GM19023 (cell line): ENCODE data around the gene RILPL1.
"Not testable (repeated sequence)": the region's sequence is repeated elsewhere in the genome, so short reads cannot be mapped to it uniquely, and the experiment has no call there.

Source experiments
- ATAC-seq: cut with Tn5 transposase; IDR thresholded peaks from one replicate; pipeline ENCODE4 v1.9.1; 2021; ENCODE audit warnings: mild to moderate bottlenecking, moderate library complexity; ENCODE audit not compliant: unreplicated experiment

The RILPL1 gene

GRCh38 chr12:123533672-123534643, at the start of gene RILPL1:
Gene RILPL1, minus strand, starts transcription at chr12:123533719. Its CDS starts 237 bp downstream, at chr12:123533482.
- ATAC-seq = peak; percentile 48

- no peak for ATAC-seq
Observed at GRCh38 chr12:123580772-123581171, 47.3 kb upstream of the RILPL1 start.

GRCh38 chr12:123578829-123579228, 45.3 kb upstream of the RILPL1 start:
- not testable (repeated sequence) for ATAC-seq

GRCh38 chr12:123578243-123578642, 44.7 kb upstream of the RILPL1 start:
- no peak for ATAC-seq

GRCh38 chr12:123576611-123577010, 43.1 kb upstream of the RILPL1 start:
- ATAC-seq = no peak

GRCh38 chr12:123573870-123574269, 40.4 kb upstream of the RILPL1 start:
- no peak for ATAC-seq

GRCh38 chr12:123572391-123572790, 38.9 kb upstream of the RILPL1 start:
- no peak for ATAC-seq

- no peak for ATAC-seq
Observed at GRCh38 chr12:123571343-123571813, 37.9 kb upstream of the RILPL1 start.

- ATAC-seq = no peak
Observed at GRCh38 chr12:123559468-123559867, 25.9 kb upstream of the RILPL1 start.

- ATAC-seq = not testable (repeated sequence)
Observed at GRCh38 chr12:123558487-123558886, 25.0 kb upstream of the RILPL1 start.

GRCh38 chr12:123554843-123555242, 21.3 kb upstream of the RILPL1 start:
- ATAC-seq = not testable (repeated sequence)

- ATAC-seq = not testable (repeated sequence)
Observed at GRCh38 chr12:123554136-123554535, 20.6 kb upstream of the RILPL1 start.

- no peak for ATAC-seq
Observed at GRCh38 chr12:123550700-123551099, 17.2 kb upstream of the RILPL1 start.

- no peak for ATAC-seq
Observed at GRCh38 chr12:123548107-123548506, 14.6 kb upstream of the RILPL1 start.

- no peak for ATAC-seq
Observed at GRCh38 chr12:123546281-123546680, 12.8 kb upstream of the RILPL1 start.

- no peak for ATAC-seq
Observed at GRCh38 chr12:123543541-123543940, 10.0 kb upstream of the RILPL1 start.

GRCh38 chr12:123540899-123541662, 7.6 kb upstream of the RILPL1 start:
- ATAC-seq = no peak

GRCh38 chr12:123535952-123536351, 2.4 kb upstream of the RILPL1 start:
- not testable (repeated sequence) for ATAC-seq

- ATAC-seq = no peak
Observed at GRCh38 chr12:123532808-123533649, 490 bp downstream of the RILPL1 start.

GRCh38 chr12:123532019-123532418, 1.5 kb downstream of the RILPL1 start:
- ATAC-seq = no peak

GRCh38 chr12:123531091-123531490, 2.4 kb downstream of the RILPL1 start:
- no peak for ATAC-seq
